Measurements from ENCODE around the gene RAPGEF5.

Gene RAPGEF5

DNA sequence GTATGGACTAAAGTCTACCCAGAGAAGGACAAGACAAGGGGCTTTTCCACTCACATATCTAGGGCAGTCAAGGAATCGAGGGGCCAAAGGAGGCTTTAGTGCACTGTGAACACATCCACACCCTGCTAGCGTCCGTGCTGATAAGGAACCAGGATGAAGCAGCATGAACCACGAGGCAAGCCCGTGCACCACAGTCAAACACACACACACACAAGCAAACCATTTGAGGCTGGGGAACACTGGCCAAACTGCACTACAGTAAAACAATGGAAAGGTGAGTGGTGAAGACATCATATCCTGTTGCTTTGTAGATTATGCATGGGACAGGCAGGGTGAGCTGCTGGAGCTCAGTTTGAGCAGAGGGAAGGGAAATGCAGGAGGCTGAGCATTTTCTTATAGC is 233.8 kb downstream of the RAPGEF5 start:
- TF ChIP-seq, protein P1, sequence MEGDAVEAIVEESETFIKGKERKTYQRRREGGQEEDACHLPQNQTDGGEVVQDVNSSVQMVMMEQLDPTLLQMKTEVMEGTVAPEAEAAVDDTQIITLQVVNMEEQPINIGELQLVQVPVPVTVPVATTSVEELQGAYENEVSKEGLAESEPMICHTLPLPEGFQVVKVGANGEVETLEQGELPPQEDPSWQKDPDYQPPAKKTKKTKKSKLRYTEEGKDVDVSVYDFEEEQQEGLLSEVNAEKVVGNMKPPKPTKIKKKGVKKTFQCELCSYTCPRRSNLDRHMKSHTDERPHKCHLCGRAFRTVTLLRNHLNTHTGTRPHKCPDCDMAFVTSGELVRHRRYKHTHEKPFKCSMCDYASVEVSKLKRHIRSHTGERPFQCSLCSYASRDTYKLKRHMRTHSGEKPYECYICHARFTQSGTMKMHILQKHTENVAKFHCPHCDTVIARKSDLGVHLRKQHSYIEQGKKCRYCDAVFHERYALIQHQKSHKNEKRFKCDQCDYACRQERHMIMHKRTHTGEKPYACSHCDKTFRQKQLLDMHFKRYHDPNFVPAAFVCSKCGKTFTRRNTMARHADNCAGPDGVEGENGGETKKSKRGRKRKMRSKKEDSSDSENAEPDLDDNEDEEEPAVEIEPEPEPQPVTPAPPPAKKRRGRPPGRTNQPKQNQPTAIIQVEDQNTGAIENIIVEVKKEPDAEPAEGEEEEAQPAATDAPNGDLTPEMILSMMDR (IDR thresholded peaks at IDR 0.05; ENCODE audit: insufficient read depth, missing control alignments), result no peak
- DNase-seq (ENCODE audit: insufficient read length, low spot score), result no peak
- FAIRE-seq, result no peak

DNA sequence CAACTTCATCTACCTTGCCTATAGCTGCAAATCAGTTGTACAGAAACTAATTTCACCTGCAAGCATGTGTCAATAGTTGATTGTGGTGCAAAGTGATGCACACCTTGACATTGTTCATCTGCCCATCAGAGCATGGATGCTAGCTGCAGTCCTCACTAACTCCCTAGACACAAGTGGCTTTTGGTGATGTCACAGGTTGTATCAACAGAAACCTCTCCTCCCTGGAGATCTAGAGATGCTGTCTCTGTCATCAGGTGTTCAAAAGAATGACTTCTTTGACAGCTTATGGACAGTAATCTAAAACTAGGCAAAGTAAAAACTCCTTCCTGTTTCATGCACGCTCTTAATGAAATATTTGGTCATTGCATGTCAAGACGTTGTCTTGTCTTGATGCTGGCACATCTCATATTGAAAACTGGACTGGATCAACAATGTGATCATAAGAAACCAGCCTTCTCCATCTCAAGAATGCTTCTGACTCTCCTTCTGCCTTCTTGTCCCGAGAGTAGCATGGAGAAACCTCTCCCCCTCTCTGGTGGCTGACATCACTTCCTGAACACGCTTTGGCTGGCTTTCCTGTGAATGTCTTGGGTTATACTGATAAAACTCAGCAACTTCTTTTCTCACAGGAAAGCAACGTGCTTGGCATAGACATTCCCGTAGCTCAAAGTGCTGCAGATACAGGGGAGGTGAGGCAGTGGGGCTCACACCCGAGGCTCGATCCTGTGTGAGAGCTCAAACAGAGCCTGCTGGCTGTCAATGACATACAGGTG is 235.1 kb downstream of the RAPGEF5 start:
- FAIRE-seq, result no peak
- TF ChIP-seq, protein P1 (IDR thresholded peaks at IDR 0.05; ENCODE audit: insufficient read depth, missing control alignments), result no peak
- DNase-seq (ENCODE audit: insufficient read length, low spot score), result no peak

DNA sequence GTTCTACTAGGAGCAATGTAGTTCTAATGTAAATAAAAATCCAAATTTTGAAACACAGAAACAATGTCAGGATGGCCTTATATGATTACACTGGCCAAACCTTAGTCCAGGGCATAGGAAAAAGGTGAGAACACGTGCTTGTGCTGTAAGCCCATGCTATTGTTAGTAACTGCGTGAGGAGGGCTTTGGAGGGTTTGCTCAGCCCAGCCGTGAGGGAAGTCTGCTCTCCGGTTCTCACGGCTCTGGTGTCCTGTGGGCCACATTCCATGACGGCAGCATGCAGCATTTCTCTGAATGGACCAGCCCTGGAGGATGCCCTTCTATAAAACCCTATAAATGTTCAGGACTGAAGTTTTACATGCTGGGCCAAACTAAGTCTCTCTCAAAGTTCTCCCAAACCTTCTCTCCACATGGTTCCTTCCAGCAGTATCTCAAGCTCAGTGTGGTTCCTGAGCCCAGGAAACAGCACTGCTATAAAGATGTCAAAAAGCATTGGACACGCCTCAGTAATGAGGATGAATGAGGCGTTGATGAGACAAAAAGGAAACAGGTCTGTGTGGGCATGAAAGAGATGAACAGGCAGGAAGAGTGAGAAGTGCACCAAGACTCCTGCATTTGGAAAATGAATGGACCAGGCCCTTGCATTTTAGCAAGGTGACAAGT is 236.4 kb downstream of the RAPGEF5 start:
- DNase-seq (ENCODE audit: insufficient read length, low spot score) (no peak), FAIRE-seq (no peak)
- TF ChIP-seq, protein P1 (IDR thresholded peaks at IDR 0.05; ENCODE audit: insufficient read depth, missing control alignments), result no peak

DNA sequence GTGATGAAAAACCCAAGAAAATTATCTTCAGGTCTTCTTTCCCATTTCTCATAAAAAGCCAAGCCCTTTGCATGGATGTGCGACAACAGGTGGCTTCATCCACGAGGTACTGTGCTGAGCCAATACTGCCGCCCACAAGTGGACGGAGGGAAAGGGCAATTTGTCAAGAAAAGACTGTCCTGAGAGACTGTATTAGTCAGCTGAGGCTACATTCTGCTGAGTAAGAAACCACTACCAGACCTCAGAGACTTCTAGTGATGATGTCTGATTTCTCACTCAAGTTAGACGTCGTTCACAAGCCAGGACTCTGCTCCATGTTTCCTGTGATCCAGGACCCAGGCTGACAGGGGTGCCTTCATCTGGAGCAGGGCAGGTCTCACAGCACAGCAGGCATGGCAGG is 239.7 kb downstream of the RAPGEF5 start:
- DNase-seq (ENCODE audit: insufficient read length, low spot score) (no peak), FAIRE-seq (no peak)
- TF ChIP-seq, protein P1 (IDR thresholded peaks at IDR 0.05; ENCODE audit: insufficient read depth, missing control alignments), result no peak

DNA sequence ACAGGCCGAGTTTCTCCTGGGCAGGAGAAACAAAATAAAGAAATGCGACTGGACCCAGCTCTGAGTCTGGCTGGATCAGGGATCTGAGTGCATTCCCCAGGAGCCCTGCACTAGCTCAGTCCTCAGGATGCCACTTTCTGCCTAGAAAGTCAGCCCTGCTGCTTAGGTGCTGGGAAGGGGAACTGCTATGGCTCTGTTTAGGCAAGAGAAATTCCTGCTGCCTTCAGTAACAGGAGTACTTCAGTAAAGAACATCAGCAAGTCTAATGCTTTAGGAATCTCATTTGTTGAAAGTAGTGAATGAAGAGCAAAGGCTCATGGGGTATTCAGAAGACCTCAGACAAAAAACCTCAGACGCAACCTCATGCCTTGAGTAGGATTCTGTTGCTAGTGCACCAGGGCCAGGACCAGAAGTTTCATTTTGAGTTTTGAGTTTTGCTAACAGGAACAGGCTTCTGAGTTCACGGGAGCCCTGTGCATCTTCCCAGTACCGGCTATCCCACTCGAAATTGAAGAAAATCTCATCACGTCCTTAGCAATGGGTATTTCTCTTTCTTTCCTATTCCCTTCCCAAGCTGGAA is 240.4 kb downstream of the RAPGEF5 start:
- no peak for DNase-seq (ENCODE audit: insufficient read length, low spot score)
- no peak for FAIRE-seq
- TF ChIP-seq, protein P1 (IDR thresholded peaks at IDR 0.05; ENCODE audit: insufficient read depth, missing control alignments), result no peak

DNA sequence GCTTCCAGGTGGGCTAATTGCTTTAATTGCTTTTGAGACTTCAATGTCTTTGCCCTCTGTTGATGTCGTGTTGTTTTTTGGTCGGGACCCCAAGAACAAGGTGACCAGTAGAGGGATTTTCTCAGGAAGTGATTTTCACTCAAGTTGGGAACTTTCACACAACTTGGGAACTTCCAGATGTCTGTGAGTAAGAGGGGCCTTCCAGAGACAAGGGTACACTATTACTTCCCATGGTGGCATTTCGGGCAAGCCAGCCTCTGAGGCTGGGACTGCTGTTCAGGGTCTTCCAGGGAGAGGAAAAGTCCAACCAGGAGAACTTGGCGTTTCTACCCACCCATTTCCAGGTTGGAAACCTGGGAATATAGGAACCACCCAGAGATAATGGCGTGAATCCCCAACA is 241.3 kb downstream of the RAPGEF5 start:
- TF ChIP-seq, protein P1 (IDR thresholded peaks at IDR 0.05; ENCODE audit: insufficient read depth, missing control alignments), result no peak
- FAIRE-seq (no peak), DNase-seq (ENCODE audit: insufficient read length, low spot score) (no peak)

Measured in D721Med (cell line).